HCT116 (cell line): ENCODE data around the gene CDC42BPA. TPM values are rescaled to one million over a fixed set of nuclear protein-coding genes. Genes with fewer than 3 reads are reported as not detected.

Experiments used
- ATAC-seq: fragments of 200-7000 bp; cut with Tn5 transposase; 2 replicates; pipeline ENCODE4 v1.9.1; 2020; ENCODE audit warnings: mild to moderate bottlenecking, moderate library complexity
- BruUV-seq: library from RNA; stranded (reverse); fragments of 400-500 nt; replicated peaks from 2 replicates; lab custom pipeline; 2021; lab: Mats Ljungman, UMichigan
- CTCF ChIA-PET: fragments of 300-600 bp; sonication (Branson Sonifier 250); formaldehyde crosslinking; loops from one replicate; lab custom pipeline; 2021; ENCODE audit warnings: antibody characterized with exemption; lab: Charles Lee
- POLR2A ChIA-PET: fragments of 300-600, 350-600 bp; sonication (Branson Sonifier 250); formaldehyde crosslinking; loops from one replicate; lab custom pipeline; 2021; ENCODE audit warnings: antibody characterized with exemption; lab: Charles Lee
- RAD21 ChIA-PET, 2 experiments: fragments of 300-600 bp; sonication (Branson Sonifier 250); formaldehyde crosslinking; loops; one replicate each; lab custom pipeline; 2023; ENCODE audit warnings: low total read pairs in 2 of 2; ENCODE audit not compliant: uncharacterized antibody in 2 of 2, unreplicated experiment in 2 of 2, low non-redundant PET in 1 of 2; lab: Charles Lee
- DNase-seq: peaks from one replicate; pipeline ENCODE4 v3.0.0-alpha.2; 2010; ENCODE audit warnings: low read depth, low spot score
- H2AFZ ChIP-seq: fragments of 200-600 bp; shearing (Covaris generic), sonication (generic); 2 replicates; pipeline ENCODE4 v1.6.1; 2017; ENCODE audit warnings: low read depth, mixed run types, mixed read lengths, antibody characterized with exemption, low read length; ENCODE audit not compliant: poor library complexity, severe bottlenecking
- H3K27ac ChIP-seq: 2 replicates; pipeline ENCODE4 v1.5.1; 2012; ENCODE audit warnings: low read depth, low read length
- H3K27me3 ChIP-seq: fragments of 200-600 bp; sonication (generic); 2 replicates; pipeline ENCODE4 v1.6.1; 2016; ENCODE audit warnings: mixed run types, low read length, mixed read lengths; ENCODE audit not compliant: insufficient read depth
- H3K36me3 ChIP-seq, 2 experiments: fragments of 200-500 bp in 1 of 2; fragments of 200-600 bp in 1 of 2; sonication (Bioruptor generic) in 1 of 2; sonication (generic) in 1 of 2; 2 replicates each; pipeline versions ENCODE4 v1.5.1 to v1.6.1; 2014 to 2016; ENCODE audit warnings: low read length in 2 of 2, inconsistent platforms in 1 of 2, mixed read lengths in 1 of 2, mixed run types in 1 of 2; ENCODE audit not compliant: insufficient read depth in 2 of 2, control insufficient read depth in 1 of 2
- H3K4me1 ChIP-seq, 2 experiments: fragments of 200-600 bp in 1 of 2; sonication (generic) in 1 of 2; 2 replicates each; pipeline versions ENCODE4 v1.5.1 to v1.6.1; 2012 to 2017; ENCODE audit warnings: low read length in 2 of 2, inconsistent platforms in 1 of 2, mild to moderate bottlenecking in 1 of 2, mixed read lengths in 1 of 2, mixed run types in 1 of 2, moderate library complexity in 1 of 2; ENCODE audit not compliant: insufficient read depth in 2 of 2, control insufficient read depth in 1 of 2
- H3K4me2 ChIP-seq: fragments of 200-600 bp; sonication (generic); 2 replicates; pipeline ENCODE4 v1.6.1; 2017; ENCODE audit warnings: mixed run types, low read length, mixed read lengths
- H3K4me3 ChIP-seq, 2 experiments: fragments of 200-600 bp in 1 of 2; sonication (generic) in 1 of 2; replicated peaks in 1 of 2; 2 replicates each; pipeline ENCODE4 v1.5.1; 2011 to 2016; ENCODE audit warnings: low read length in 2 of 2, control low read depth in 1 of 2, low read depth in 1 of 2, mild to moderate bottlenecking in 1 of 2, mixed read lengths in 1 of 2, mixed run types in 1 of 2
- H3K79me2 ChIP-seq: fragments of 200-600 bp; sonication (generic); 2 replicates; pipeline ENCODE4 v1.6.1; 2017; ENCODE audit warnings: mild to moderate bottlenecking, mixed run types, low read length, moderate library complexity, mixed read lengths; ENCODE audit not compliant: insufficient read depth
- H3K9ac ChIP-seq: fragments of 200-600 bp; sonication (generic); 2 replicates; pipeline ENCODE4 v1.6.1; 2016; ENCODE audit warnings: low read length, mixed read lengths
- H3K9me2 ChIP-seq: fragments of 200-600 bp; sonication (generic), shearing (Covaris generic); 2 replicates; pipeline ENCODE4 v1.6.1; 2017; ENCODE audit warnings: mixed run types, mild to moderate bottlenecking, moderate library complexity; ENCODE audit not compliant: insufficient read depth
- H3K9me3 ChIP-seq, 2 experiments: fragments of 200-500 bp in 1 of 2; fragments of 200-600 bp in 1 of 2; sonication (Bioruptor generic) in 1 of 2; sonication (generic) in 1 of 2; 2 replicates each; pipeline ENCODE4 v1.6.1; 2014 to 2017; ENCODE audit warnings: low read length in 2 of 2, mixed read lengths in 2 of 2, inconsistent platforms in 1 of 2, low read depth in 1 of 2, mild to moderate bottlenecking in 1 of 2, mixed run types in 1 of 2, moderate library complexity in 1 of 2; ENCODE audit not compliant: control insufficient read depth in 1 of 2, insufficient read depth in 1 of 2
- H4K20me1 ChIP-seq: fragments of 200-600 bp; sonication (generic), shearing (Covaris generic); 2 replicates; pipeline ENCODE4 v1.6.1; 2017; ENCODE audit warnings: mixed run types, mild to moderate bottlenecking, moderate library complexity; ENCODE audit not compliant: insufficient read depth
- EGR1 ChIP-seq: IDR thresholded peaks from 2 replicates; pipeline ENCODE4 v1.6.1; 2012; ENCODE audit warnings: low read depth
- ELF1 ChIP-seq: IDR thresholded peaks from 2 replicates; pipeline ENCODE4 v1.6.1; 2012; ENCODE audit warnings: low read depth, borderline replicate concordance
- EZH2phosphoT487 ChIP-seq: fragments of 200-600 bp; IDR thresholded peaks from 2 replicates; pipeline ENCODE4 v1.6.1; 2018; ENCODE audit warnings: antibody characterized with exemption, borderline replicate concordance
- MAX ChIP-seq: IDR thresholded peaks from 2 replicates; pipeline ENCODE4 v1.6.1; 2012
- POLR2AphosphoS5 ChIP-seq: IDR thresholded peaks from 2 replicates; pipeline ENCODE4 v1.6.1; 2011; ENCODE audit warnings: mild to moderate bottlenecking, low read depth, low read length, moderate library complexity
- SP1 ChIP-seq: IDR thresholded peaks from 2 replicates; pipeline ENCODE4 v1.6.1; 2012; ENCODE audit warnings: low read depth
- SRF ChIP-seq: IDR thresholded peaks from 2 replicates; pipeline ENCODE4 v1.6.1; 2012; ENCODE audit warnings: low read depth
- TCF7L2 ChIP-seq: IDR thresholded peaks from 2 replicates; pipeline ENCODE4 v1.7.0; 2011; ENCODE audit warnings: borderline replicate concordance, inconsistent platforms; ENCODE audit not compliant: insufficient read depth, insufficient read length; ENCODE audit errors: extremely low read depth
- ZBTB33 ChIP-seq: IDR thresholded peaks from 2 replicates; pipeline ENCODE4 v1.6.1; 2011; ENCODE audit warnings: mild to moderate bottlenecking, low read length, moderate library complexity; ENCODE audit not compliant: insufficient replicate concordance; ENCODE audit errors: extremely low read depth
- intact Hi-C: fragments of 100-400 bp; cut with micrococcal nuclease; formaldehyde crosslinking; loops from 2 replicates; pipeline ENCODE4 v1.10.0; 2022
- total RNA-seq: library from RNA; stranded (reverse); gene quantifications from one replicate; pipeline ENCODE4 v1.2.1, GENCODE V29; 2021; ENCODE audit not compliant: unreplicated experiment
- TF ChIP-seq, protein P1 (sequence below): IDR thresholded peaks from 2 replicates; pipeline ENCODE4 v1.6.1; 2012

The CDC42BPA gene
- total RNA-seq, 1 experiment from 2014 or later = 44.0 TPM

GRCh38 chr1:226988334-226988666 lies 330.0 kb downstream of the CDC42BPA start:
- Histone ChIP-seq H3K9ac (no peak overlapping the region), H3K9me2 (no peaks in the 10 kb centered on the region), H3K27me3 (no peaks in the 10 kb centered on the region), H3K9me3 (no peaks in the 10 kb centered on the region), H3K36me3 (no peaks in the 10 kb centered on the region), H3K27ac (no peak overlapping the region), H3K4me1 (no peaks in the 10 kb centered on the region), H3K4me3 (no peak overlapping the region), H3K4me2 (no peak overlapping the region), H3K79me2 (no peaks in the 10 kb centered on the region), H2AFZ (no peak overlapping the region), H4K20me1 (no peaks in the 10 kb centered on the region)
- CTCF ChIA-PET = no interaction called here
- POLR2A ChIA-PET = no interaction called here
- RAD21 ChIA-PET = no interaction called here
- TF ChIP-seq, protein P1, sequence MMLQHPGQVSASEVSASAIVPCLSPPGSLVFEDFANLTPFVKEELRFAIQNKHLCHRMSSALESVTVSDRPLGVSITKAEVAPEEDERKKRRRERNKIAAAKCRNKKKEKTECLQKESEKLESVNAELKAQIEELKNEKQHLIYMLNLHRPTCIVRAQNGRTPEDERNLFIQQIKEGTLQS = no peak
- TF ChIP-seq SP1 (no peak), TCF7L2 (no peak), ZBTB33 (no peak), EGR1 (no peak), SRF (no peak), EZH2phosphoT487 (no peak), MAX (no peak), ELF1 (no peak), POLR2AphosphoS5 (no peak)
- DNase-seq (no peak), ATAC-seq (no peak)
- intact Hi-C loops = no loop called here
- BruUV-seq = no TSS peak
